Measurements from ENCODE around the gene NSG1. TPM values are rescaled to one million over a fixed set of nuclear protein-coding genes. Genes with fewer than 3 reads are reported as not detected.

Gene NSG1
- polyA plus RNA-seq, 1 of the 3 experiments (the other 2 are of a cell fraction), result 11.4 TPM

GRCh38 chr4:4384837-4385236 lies 2.1 kb upstream of the NSG1 start:
- ChIA-PET POLR2A (interaction anchor here (1.7 kb wide), 1 partner anchor 21 kb away, joined by 8 read pairs; no protein-coding TSS in a partner anchor), CTCF (interaction anchor here (0.6 to 3.8 kb wide), 22 partner anchors 9 to 101 kb away, joined by 3 to 23 read pairs (median 4); no protein-coding TSS in a partner anchor)
- H3K27me3 ChIP-seq (ENCODE audit: insufficient read depth), result peaks cover 11% of the 10 kb centered on the region
- WGBS (ENCODE audit: low lambda C conversion rate), result 82% methylated on average over 5 of the region's 5 CpGs
- TF ChIP-seq MEF2A (IDR thresholded peaks at IDR 0.05; ENCODE audit: borderline replicate concordance, low read depth) (no peak), POLR2AphosphoS5 (IDR thresholded peaks at IDR 0.05; ENCODE audit: low read depth, low read length) (no peak), USF1 (IDR thresholded peaks at IDR 0.05; ENCODE audit: borderline replicate concordance, low read depth) (no peak), NFIC (IDR thresholded peaks at IDR 0.05; ENCODE audit: borderline replicate concordance) (no peak), GABPA (IDR thresholded peaks at IDR 0.05; ENCODE audit: low read depth) (no peak), SMC3 (IDR thresholded peaks at IDR 0.05; ENCODE audit: low read depth, low read length) (peak; percentile 31; the same call in 1 of the 2 replicates), RAD21 (IDR thresholded peaks at IDR 0.05; ENCODE audit: low read length) (peak; percentile 70), CTCF (IDR thresholded peaks at IDR 0.05) (peak; percentile 62), MXI1 (IDR thresholded peaks at IDR 0.05; ENCODE audit: low read depth, low read length) (no peak), GATA2 (CRISPR knock-in tag; IDR thresholded peaks at IDR 0.05) (peak; percentile 64), IRF3 (IDR thresholded peaks at IDR 0.05; ENCODE audit: low read depth, low read length) (no peak), RFX5 (IDR thresholded peaks at IDR 0.05; ENCODE audit: low read length) (no peak), NRF1 (IDR thresholded peaks at IDR 0.05; ENCODE audit: low read depth, low read length) (no peak), EP300 (IDR thresholded peaks at IDR 0.05; ENCODE audit: borderline replicate concordance in 1 of 2, low read depth in 1 of 2, low read length in 1 of 2) (no peak), PBX3 (IDR thresholded peaks at IDR 0.05) (no peak), FOXM1 (IDR thresholded peaks at IDR 0.05; ENCODE audit: low read depth) (no peak), REST (IDR thresholded peaks at IDR 0.05; ENCODE audit: low read depth, low read length) (no peak), EZH2phosphoT487 (IDR thresholded peaks at IDR 0.05; ENCODE audit: borderline replicate concordance, low read depth) (no peak), RCOR1 (IDR thresholded peaks at IDR 0.05; ENCODE audit: low read length) (no peak), USF2 (IDR thresholded peaks at IDR 0.05; ENCODE audit: borderline replicate concordance, low read depth, low read length) (no peak), FOSL2 (IDR thresholded peaks at IDR 0.05; ENCODE audit: borderline replicate concordance, low read depth) (no peak), RXRA (IDR thresholded peaks at IDR 0.05; ENCODE audit: borderline replicate concordance, low read depth) (no peak)
- H3K4me3 ChIP-seq (ENCODE audit: low read depth in 2 of 2, low read length in 1 of 2), result no peak overlapping the region; a peak in 1 of 4 replicates
- no peak overlapping the region for H3K4me2 ChIP-seq
- H3K79me2 ChIP-seq (ENCODE audit: insufficient read depth), result no peaks in the 10 kb centered on the region
- no peaks in the 10 kb centered on the region for H3K9me3 ChIP-seq
- no peaks in the 10 kb centered on the region for H3K36me3 ChIP-seq (replicated peaks in 1 of 2; ENCODE audit: control insufficient read depth in 1 of 2, insufficient read depth in 2 of 2, low read length in 1 of 2)
- H3K27ac ChIP-seq (ENCODE audit: low read depth in 2 of 2, low read length in 1 of 2), result no peak overlapping the region
- no peaks in the 10 kb centered on the region for H4K20me1 ChIP-seq (ENCODE audit: insufficient read depth)
- no peaks in the 10 kb centered on the region for H3K9me2 ChIP-seq
- DNase-seq, result peak; percentile 66
- H3K9ac ChIP-seq, result no peak overlapping the region
- H3F3A ChIP-seq (replicated peaks; ENCODE audit: insufficient read depth), result no peaks in the 10 kb centered on the region
- no peak overlapping the region for H2AFZ ChIP-seq (ENCODE audit: low read depth)
- peaks cover 0 to 11% of the 10 kb centered on the region in 2 experiments; a peak in 1 of 4 replicates for H3K4me1 ChIP-seq (ENCODE audit: control insufficient read depth in 1 of 2, insufficient read depth in 2 of 2, low read depth in 1 of 2, low read length in 1 of 2)
